BJ (cell line): Measurements from ENCODE around the gene TIGD6. TPM values are rescaled to one million over a fixed set of nuclear protein-coding genes. Genes with fewer than 3 reads are reported as not detected.

Source experiments
- CTCF ChIA-PET: fragments of 350-600 bp; formaldehyde crosslinking; extraction: SDS; loops from one replicate; lab custom pipeline; 2021; ENCODE audit warnings: antibody characterized with exemption, inconsistent platforms; lab: Yijun Ruan, JAX
- POLR2A ChIA-PET: fragments of 300-600 bp; sonication (Branson Sonifier 250); formaldehyde crosslinking; extraction: SDS; loops from one replicate; lab custom pipeline; 2021; ENCODE audit warnings: antibody characterized with exemption; lab: Charles Lee
- DNase-seq: peaks from one replicate; pipeline ENCODE4 v3.0.0-alpha.2; 2011; ENCODE audit warnings: low read depth
- H3K27me3 ChIP-seq: 2 replicates; pipeline ENCODE4 v1.6.0; 2011; ENCODE audit warnings: low read length; ENCODE audit not compliant: control insufficient read depth, insufficient read depth
- H3K36me3 ChIP-seq: 2 replicates; pipeline ENCODE4 v1.5.1; 2011; ENCODE audit warnings: low read length; ENCODE audit not compliant: control insufficient read depth, insufficient read depth
- H3K4me3 ChIP-seq: 2 replicates; pipeline ENCODE4 v1.5.1; 2011; ENCODE audit warnings: low read depth, mild to moderate bottlenecking, control low read depth, low read length
- polyA plus RNA-seq: library from polyadenylated mRNA; depleted of rRNA; stranded (reverse); fragments of >200 nt; gene quantifications from 2 replicates; pipeline ENCODE4 v1.2.3, GENCODE V29; 2011
- TF ChIP-seq, protein P1 (sequence below): IDR thresholded peaks from 2 replicates; pipeline ENCODE4 v1.5.1; 2011; ENCODE audit warnings: low read depth, mild to moderate bottlenecking, control low read depth, inconsistent platforms, low read length, moderate library complexity; ENCODE audit not compliant: insufficient read depth

TIGD6 gene
- polyA plus RNA-seq, 1 experiment = 4.6 TPM

DNA sequence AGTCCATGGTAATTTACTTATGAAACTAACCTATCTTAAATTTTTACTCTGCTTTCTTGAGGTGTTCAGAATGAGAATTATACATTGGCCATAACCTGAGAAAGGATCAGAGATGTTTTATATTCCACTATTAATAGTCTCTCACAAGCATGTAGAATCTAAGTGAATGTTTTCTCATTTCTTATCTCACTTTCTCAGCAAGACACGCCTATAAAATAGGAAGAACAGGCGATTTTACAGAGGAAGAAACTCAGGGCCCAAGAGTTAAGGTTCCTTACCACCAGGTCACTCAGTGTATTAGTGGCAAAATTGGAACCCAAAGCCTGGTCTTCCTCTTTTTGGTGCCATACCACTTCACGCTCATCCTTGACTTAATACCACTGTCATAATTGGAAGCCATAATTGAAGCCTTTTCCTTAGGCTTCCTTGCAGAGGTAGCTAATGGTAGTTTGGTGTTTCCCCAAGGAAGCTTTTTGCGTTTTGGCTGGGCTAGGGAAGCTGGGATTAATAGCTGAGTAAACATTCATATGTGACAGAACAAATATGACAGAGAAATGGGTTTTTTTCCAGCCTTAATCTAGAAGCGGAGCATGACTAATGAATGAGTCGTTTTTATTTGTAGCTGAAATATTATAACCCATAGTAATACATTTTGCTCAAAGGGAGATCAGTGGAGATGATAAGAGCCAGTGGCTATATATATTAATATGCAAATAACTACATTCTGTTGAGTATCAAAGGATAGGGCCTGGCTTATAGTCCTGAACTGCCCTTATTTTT lies 17.0 kb upstream of the TIGD6 start:
- ChIA-PET POLR2A (interaction anchor here (0.7 kb wide), 1 partner anchor 406 kb away, joined by 3 read pairs; no protein-coding TSS in a partner anchor), CTCF (interaction anchor here (0.6 to 1.2 kb wide), 5 partner anchors 8 to 201 kb away, joined by 3 to 6 read pairs (median 3); partner anchors contain the start of genes HMGXB3 and TIGD6)
- Histone ChIP-seq H3K4me3 (no peak overlapping the region), H3K36me3 (peaks cover 14% of the 10 kb centered on the region), H3K27me3 (no peaks in the 10 kb centered on the region)
- no peak for DNase-seq
- TF ChIP-seq, protein P1, sequence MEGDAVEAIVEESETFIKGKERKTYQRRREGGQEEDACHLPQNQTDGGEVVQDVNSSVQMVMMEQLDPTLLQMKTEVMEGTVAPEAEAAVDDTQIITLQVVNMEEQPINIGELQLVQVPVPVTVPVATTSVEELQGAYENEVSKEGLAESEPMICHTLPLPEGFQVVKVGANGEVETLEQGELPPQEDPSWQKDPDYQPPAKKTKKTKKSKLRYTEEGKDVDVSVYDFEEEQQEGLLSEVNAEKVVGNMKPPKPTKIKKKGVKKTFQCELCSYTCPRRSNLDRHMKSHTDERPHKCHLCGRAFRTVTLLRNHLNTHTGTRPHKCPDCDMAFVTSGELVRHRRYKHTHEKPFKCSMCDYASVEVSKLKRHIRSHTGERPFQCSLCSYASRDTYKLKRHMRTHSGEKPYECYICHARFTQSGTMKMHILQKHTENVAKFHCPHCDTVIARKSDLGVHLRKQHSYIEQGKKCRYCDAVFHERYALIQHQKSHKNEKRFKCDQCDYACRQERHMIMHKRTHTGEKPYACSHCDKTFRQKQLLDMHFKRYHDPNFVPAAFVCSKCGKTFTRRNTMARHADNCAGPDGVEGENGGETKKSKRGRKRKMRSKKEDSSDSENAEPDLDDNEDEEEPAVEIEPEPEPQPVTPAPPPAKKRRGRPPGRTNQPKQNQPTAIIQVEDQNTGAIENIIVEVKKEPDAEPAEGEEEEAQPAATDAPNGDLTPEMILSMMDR = no peak

DNA sequence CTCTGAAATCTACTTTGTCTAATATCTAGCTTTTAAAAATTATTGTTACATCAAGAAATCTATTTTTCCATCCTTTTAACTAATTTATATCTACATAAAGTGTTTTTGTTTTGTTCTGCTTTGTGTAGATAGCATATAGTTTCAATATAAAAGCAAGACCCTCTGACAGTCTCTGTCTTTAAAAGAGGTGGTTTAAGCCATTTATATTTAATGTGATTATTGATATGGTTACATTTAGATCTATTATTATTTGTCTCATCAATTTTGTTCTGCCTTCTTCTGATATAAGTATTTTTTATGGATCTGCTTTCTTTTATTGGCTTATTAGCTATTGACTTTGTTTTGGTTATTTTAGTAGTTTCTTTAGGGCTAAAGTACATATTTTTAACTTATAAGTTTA lies 16.1 kb upstream of the TIGD6 start:
- TF ChIP-seq, protein P1 = no peak
- Histone ChIP-seq H3K27me3 (no peaks in the 10 kb centered on the region), H3K4me3 (no peak overlapping the region), H3K36me3 (peaks cover 14% of the 10 kb centered on the region)
- POLR2A ChIA-PET = no interaction called here
- no peak for DNase-seq
- CTCF ChIA-PET = interaction anchor here (0.7 to 0.9 kb wide), 2 partner anchors 9 kb away, joined by 3 read pairs; no protein-coding TSS in a partner anchor

DNA sequence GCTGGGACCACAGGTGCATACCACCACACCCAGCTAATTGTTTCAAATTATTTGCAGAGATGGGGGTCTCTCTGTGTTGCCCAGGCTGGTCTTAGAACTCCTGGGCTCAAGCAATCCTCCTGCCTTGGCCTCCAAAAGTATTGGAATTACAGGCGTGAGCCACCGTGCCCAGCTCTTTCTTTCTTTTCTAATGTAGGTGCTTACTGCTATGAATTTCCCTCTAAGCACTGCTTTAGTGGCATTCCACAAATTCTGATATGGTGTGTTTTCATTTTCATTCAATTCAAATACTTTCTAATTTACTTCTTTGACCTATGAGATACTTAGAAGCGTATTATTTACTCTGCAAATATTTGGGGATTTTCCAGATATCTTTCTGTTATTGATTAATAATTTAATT lies 15.0 kb upstream of the TIGD6 start:
- Histone ChIP-seq H3K36me3 (peaks cover 16% of the 10 kb centered on the region), H3K4me3 (no peak overlapping the region), H3K27me3 (no peaks in the 10 kb centered on the region)
- DNase-seq = no peak
- ChIA-PET POLR2A (no interaction called here), CTCF (no interaction called here)
- TF ChIP-seq, protein P1 = no peak

DNA sequence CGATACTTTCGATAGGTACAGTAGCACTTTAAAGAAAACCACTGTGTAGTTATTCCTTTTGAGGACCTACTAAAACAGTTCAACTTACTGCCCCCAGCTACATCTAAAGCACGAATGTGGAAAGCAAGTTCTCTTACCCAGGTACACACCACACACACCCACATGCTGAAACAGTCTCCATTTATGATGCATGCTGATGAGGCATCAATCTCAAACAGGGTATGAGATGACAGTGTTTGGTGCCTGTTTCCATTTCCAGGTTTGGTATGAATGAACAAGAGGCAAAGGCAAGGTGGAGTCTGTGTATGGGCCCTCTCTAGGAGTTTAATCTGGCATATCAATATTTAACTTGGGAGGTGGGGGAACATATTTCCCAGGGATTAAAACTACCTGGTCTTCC lies 14.0 kb upstream of the TIGD6 start:
- Histone ChIP-seq H3K4me3 (no peak overlapping the region), H3K27me3 (no peaks in the 10 kb centered on the region), H3K36me3 (peaks cover 19% of the 10 kb centered on the region)
- POLR2A ChIA-PET = no interaction called here
- no peak for DNase-seq
- CTCF ChIA-PET = interaction anchor here (1.0 kb wide), 1 partner anchor 9 kb away, joined by 3 read pairs; no protein-coding TSS in a partner anchor
- TF ChIP-seq, protein P1 = no peak

DNA sequence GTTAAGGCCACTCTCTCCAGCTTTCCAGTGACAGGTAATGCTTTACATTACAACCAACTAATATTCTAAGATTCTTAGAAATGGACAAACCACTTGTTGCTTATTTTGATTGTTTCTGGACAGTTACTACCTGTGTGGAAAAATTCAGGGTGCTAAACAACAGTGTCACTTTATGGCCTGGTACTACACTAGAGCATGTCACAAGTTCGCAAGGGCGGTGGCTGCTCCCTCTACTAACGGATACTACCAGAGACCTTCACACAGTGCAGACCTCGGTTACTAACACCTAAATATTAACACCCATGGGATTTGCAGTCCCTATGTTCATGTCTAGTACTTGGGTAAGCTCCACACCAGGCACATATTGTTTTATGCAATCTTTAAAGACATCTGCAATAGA lies 13.5 kb upstream of the TIGD6 start:
- Histone ChIP-seq H3K36me3 (peaks cover 19% of the 10 kb centered on the region), H3K27me3 (no peaks in the 10 kb centered on the region), H3K4me3 (no peak overlapping the region)
- POLR2A ChIA-PET = no interaction called here
- no peak for DNase-seq
- CTCF ChIA-PET = no interaction called here
- TF ChIP-seq, protein P1 = no peak
